ENCODE data around the gene PCDH1. TPM values are rescaled to one million over a fixed set of nuclear protein-coding genes. Genes with fewer than 3 reads are reported as not detected.

PCDH1 gene
- total and polyA plus RNA-seq, 2 of the 13 experiments (the other 11 are each of a cell fraction or from before 2014, with no cell fraction given), result 0.11 to 0.83 TPM

DNA sequence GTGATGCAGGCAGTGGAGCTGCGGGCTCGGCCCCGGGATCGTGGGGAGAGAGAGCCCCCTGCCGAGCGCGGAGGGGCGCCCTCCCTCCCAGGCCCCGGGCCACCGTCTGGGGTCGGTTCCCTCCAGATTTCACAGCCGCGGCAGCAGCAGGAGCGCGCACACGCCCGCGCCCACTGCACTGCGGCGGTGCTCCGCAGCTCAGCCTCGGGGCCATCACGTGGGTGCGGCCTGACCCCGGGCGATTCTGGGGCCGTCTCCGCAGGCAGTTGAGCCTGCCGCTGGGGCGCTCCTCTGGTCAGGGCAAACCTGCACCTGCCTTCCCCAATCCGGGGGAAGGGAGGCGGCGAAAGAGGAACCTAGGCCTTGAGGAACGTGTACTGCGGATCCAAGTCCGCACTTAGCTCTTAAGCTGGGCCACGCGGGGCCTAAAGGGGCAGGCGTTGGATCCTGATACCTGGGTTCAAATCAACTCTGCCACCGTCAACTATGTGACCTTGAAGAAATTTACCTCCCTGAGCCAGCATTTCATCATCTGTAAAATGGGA is 36.1 kb upstream of the PCDH1 start (continued):
- TF ChIP-seq, protein P1, sequence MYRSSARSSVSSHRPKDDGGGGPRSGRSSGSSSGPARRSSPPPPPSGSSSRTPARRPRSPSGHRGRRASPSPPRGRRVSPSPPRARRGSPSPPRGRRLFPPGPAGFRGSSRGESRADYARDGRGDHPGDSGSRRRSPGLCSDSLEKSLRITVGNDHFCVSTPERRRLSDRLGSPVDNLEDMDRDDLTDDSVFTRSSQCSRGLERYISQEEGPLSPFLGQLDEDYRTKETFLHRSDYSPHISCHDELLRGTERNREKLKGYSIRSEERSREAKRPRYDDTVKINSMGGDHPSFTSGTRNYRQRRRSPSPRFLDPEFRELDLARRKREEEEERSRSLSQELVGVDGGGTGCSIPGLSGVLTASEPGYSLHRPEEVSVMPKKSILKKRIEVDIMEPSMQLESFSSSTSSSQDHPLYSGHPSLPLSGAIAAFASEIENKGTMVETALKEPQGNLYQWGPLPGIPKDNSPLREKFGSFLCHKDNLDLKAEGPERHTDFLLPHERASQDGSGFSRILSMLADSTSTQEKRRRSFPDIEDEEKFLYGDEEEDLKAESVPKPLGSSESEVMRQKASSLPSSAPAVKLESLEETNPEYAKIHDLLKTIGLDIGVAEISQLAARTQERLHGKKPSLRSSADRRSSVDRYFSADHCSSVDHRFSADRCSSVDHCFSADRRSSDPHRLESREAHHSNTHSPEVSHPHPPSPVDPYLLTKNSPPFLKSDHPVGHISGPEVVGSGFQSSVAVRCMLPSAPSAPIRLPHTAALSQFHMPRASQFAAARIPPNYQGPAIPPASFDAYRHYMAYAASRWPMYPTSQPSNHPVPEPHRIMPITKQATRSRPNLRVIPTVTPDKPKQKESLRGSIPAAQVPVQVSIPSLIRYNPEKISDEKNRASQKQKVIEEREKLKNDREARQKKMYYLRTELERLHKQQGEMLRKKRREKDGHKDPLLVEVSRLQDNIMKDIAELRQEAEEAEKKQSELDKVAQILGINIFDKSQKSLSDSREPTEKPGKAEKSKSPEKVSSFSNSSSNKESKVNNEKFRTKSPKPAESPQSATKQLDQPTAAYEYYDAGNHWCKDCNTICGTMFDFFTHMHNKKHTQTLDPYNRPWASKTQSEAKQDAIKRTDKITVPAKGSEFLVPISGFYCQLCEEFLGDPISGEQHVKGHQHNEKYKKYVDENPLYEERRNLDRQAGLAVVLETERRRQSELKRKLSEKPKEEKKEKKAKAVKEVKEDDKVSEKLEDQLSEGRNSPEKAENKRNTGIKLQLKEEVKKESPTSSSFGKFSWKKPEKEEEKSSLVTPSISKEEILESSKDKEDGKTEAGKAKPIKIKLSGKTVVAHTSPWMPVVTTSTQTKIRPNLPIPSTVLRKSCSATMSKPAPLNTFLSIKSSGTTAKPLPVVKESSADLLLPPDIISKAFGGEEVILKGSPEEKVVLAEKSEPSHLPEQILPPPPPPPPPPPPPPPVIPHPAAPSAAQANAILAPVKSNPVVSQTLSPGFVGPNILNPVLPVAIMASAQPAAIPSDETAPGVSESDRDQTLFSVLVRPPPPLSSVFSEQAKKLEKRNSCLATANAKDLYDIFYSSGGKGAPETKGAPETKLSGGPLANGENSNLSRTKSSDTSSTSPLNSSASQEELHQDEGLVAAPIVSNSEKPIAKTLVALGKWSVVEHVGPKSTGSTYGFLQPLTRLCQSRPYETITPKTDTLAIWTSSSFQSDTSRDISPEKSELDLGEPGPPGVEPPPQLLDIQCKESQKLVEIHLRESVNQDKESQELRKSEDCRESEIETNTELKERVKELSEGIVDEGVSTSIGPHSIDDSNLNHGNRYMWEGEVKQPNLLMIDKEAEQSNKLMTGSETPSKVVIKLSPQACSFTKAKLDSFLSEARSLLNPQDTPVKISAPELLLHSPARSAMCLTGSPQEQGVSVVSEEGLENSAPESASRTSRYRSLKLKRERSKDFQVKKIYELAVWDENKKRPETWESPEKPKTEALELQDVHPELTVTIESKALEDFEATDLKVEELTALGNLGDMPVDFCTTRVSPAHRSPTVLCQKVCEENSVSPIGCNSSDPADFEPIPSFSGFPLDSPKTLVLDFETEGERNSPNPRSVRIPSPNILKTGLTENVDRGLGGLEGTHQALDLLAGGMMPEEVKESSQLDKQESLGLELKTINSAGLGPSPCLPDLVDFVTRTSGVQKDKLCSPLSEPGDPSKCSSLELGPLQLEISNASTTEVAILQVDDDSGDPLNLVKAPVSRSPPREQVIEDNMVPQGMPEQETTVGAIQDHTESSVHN (CRISPR knock-in tag; IDR thresholded peaks at IDR 0.05), result no peak
- TF ChIP-seq TBP (CRISPR knock-in tag; IDR thresholded peaks at IDR 0.05) (no peak), ZNF260 (CRISPR knock-in tag; IDR thresholded peaks at IDR 0.05; ENCODE audit: borderline replicate concordance, low read depth) (no peak), IRX3 (CRISPR knock-in tag; IDR thresholded peaks at IDR 0.05; ENCODE audit: borderline replicate concordance, low read depth) (0 out of 2 replicates have a peak, but pooled peaks have one; percentile 37), CCDC6 (CRISPR knock-in tag; IDR thresholded peaks at IDR 0.05) (peak; percentile 31; the same call in 1 of the 2 replicates), NFE2L1 (CRISPR knock-in tag; IDR thresholded peaks at IDR 0.05; ENCODE audit: borderline replicate concordance) (no peak), RAD21 (CRISPR knock-in tag; IDR thresholded peaks at IDR 0.05) (0 out of 2 replicates have a peak, but pooled peaks have one; percentile 10), ZNF782 (CRISPR knock-in tag; IDR thresholded peaks at IDR 0.05; ENCODE audit: borderline replicate concordance) (no peak), CBX2 (IDR thresholded peaks at IDR 0.05; ENCODE audit: low read depth, low read length) (no peak), CBX2 (CRISPR knock-in tag; IDR thresholded peaks at IDR 0.05; ENCODE audit: low read depth) (no peak), ZNF17 (CRISPR knock-in tag; IDR thresholded peaks at IDR 0.05) (no peak)
- TF ChIP-seq, protein P2, sequence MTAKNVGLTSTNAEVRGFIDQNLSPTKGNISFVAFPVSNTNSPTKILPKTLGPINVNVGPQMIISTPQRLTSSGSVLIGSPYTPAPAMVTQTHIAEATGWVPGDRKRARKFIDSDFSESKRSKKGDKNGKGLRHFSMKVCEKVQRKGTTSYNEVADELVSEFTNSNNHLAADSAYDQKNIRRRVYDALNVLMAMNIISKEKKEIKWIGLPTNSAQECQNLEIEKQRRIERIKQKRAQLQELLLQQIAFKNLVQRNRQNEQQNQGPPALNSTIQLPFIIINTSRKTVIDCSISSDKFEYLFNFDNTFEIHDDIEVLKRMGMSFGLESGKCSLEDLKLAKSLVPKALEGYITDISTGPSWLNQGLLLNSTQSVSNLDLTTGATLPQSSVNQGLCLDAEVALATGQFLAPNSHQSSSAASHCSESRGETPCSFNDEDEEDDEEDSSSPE (CRISPR knock-in tag; IDR thresholded peaks at IDR 0.05), result peak; percentile 33; the same call in 1 of the 2 replicates
- TF ChIP-seq, protein P3, sequence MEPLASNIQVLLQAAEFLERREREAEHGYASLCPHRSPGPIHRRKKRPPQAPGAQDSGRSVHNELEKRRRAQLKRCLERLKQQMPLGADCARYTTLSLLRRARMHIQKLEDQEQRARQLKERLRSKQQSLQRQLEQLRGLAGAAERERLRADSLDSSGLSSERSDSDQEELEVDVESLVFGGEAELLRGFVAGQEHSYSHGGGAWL (CRISPR knock-in tag; IDR thresholded peaks at IDR 0.05), result peak; percentile 30; the same call in 1 of the 2 replicates
- TF ChIP-seq, protein P4, sequence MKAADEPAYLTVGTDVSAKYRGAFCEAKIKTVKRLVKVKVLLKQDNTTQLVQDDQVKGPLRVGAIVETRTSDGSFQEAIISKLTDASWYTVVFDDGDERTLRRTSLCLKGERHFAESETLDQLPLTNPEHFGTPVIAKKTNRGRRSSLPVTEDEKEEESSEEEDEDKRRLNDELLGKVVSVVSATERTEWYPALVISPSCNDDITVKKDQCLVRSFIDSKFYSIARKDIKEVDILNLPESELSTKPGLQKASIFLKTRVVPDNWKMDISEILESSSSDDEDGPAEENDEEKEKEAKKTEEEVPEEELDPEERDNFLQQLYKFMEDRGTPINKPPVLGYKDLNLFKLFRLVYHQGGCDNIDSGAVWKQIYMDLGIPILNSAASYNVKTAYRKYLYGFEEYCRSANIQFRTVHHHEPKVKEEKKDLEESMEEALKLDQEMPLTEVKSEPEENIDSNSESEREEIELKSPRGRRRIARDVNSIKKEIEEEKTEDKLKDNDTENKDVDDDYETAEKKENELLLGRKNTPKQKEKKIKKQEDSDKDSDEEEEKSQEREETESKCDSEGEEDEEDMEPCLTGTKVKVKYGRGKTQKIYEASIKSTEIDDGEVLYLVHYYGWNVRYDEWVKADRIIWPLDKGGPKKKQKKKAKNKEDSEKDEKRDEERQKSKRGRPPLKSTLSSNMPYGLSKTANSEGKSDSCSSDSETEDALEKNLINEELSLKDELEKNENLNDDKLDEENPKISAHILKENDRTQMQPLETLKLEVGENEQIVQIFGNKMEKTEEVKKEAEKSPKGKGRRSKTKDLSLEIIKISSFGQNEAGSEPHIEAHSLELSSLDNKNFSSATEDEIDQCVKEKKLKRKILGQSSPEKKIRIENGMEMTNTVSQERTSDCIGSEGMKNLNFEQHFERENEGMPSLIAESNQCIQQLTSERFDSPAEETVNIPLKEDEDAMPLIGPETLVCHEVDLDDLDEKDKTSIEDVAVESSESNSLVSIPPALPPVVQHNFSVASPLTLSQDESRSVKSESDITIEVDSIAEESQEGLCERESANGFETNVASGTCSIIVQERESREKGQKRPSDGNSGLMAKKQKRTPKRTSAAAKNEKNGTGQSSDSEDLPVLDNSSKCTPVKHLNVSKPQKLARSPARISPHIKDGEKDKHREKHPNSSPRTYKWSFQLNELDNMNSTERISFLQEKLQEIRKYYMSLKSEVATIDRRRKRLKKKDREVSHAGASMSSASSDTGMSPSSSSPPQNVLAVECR (CRISPR knock-in tag; IDR thresholded peaks at IDR 0.05; ENCODE audit: borderline replicate concordance), result peak; percentile 61; the same call in 1 of the 2 replicates
- TF ChIP-seq, protein P5, sequence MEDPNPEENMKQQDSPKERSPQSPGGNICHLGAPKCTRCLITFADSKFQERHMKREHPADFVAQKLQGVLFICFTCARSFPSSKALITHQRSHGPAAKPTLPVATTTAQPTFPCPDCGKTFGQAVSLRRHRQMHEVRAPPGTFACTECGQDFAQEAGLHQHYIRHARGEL (CRISPR knock-in tag; IDR thresholded peaks at IDR 0.05), result no peak
